HUES48 (cell line): Measurements from ENCODE around the gene ZNF526.
"Not testable (repeated sequence)": the region's sequence is repeated elsewhere in the genome, so short reads cannot be mapped to it uniquely, and the experiment has no call there.

Source experiments
- H3K27ac ChIP-seq: one replicate; pipeline ENCODE4 v1.7.0; 2013; ENCODE audit warnings: low read depth, low read length, inconsistent platforms
- H3K27me3 ChIP-seq: 2 replicates; pipeline ENCODE4 v1.6.1; 2013; ENCODE audit warnings: mild to moderate bottlenecking, low read length; ENCODE audit not compliant: control insufficient read depth, insufficient read depth
- H3K36me3 ChIP-seq: 2 replicates; pipeline ENCODE4 v1.6.1; 2013; ENCODE audit warnings: low read length; ENCODE audit not compliant: control insufficient read depth, insufficient read depth
- H3K4me1 ChIP-seq: 2 replicates; pipeline ENCODE4 v1.6.1; 2013; ENCODE audit warnings: mild to moderate bottlenecking, low read length; ENCODE audit not compliant: control insufficient read depth, insufficient read depth
- H3K4me3 ChIP-seq: 2 replicates; pipeline ENCODE4 v1.5.1; 2013; ENCODE audit warnings: mild to moderate bottlenecking, low read depth, low read length
- H3K9ac ChIP-seq: 2 replicates; pipeline ENCODE4 v1.6.1; 2013; ENCODE audit warnings: mild to moderate bottlenecking, low read depth, low read length, moderate library complexity
- H3K9me3 ChIP-seq: 2 replicates; pipeline ENCODE4 v1.6.1; 2013; ENCODE audit warnings: low read length; ENCODE audit not compliant: control insufficient read depth, insufficient read depth

The ZNF526 gene

DNA sequence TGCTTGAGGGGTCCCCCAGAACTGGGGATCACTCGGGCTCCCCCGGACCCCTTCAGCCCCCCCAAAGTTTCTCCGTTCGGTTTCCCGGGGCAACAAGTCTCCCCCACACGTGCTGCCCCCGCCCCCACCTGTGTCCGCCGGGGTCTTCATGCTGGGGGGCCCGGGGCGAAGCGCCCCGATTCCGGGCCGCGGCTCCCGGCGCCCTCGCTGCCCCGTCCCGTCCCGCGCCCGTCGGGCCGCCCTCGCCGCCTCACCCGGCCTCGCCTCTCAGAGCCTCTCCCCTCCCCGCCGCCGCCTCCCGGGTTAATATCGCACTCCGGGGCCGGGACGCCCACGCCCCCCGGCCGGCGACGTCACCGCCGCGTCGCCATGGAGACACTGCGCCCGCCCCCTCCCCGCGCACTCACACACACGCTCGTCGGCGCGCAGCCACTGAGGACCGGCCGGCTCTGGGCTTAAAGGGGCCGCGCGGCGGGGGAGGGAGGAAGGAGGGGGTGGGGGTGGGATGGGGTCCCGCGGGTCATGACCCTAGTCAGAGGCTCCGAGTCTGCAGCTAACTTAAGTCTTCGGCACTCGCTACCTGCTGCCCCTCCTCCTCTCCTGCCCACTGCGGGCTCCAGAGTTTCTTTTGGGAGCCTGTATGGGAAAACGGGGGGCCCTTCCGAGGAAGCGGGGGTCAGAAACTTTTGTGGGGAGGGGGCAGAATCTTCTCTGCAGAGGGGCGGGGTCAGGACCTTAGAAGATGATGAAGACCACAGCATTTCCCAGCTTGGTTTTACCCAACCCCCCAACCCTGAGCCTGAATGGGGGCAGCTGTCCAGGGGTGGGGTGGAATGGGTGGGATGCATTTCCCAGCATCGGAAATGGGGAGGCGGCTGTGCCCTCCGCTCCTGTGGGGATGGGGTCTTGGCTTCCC is 35.0 kb downstream of the ZNF526 start, which contains the start of gene ERF:
TSS of gene ERF (minus strand) at position 279 of the 916 bp plus-strand sequence. CDS start at position 150, 129 bp downstream.
- peak within 1 kb of the TSS; percentile 47 for H3K9ac ChIP-seq
- peaks cover 8% of the 10 kb centered on the region for H3K27me3 ChIP-seq
- peaks cover 4% of the 10 kb centered on the region; the same call in 1 of the 2 replicates for H3K36me3 ChIP-seq
- peak within 1 kb of the TSS; percentile 92 for H3K27ac ChIP-seq
- H3K9me3 ChIP-seq, result no peaks in the 10 kb centered on the region
- peak within 1 kb of the TSS; percentile 68 for H3K4me3 ChIP-seq
- peaks cover 20% of the 10 kb centered on the region for H3K4me1 ChIP-seq

DNA sequence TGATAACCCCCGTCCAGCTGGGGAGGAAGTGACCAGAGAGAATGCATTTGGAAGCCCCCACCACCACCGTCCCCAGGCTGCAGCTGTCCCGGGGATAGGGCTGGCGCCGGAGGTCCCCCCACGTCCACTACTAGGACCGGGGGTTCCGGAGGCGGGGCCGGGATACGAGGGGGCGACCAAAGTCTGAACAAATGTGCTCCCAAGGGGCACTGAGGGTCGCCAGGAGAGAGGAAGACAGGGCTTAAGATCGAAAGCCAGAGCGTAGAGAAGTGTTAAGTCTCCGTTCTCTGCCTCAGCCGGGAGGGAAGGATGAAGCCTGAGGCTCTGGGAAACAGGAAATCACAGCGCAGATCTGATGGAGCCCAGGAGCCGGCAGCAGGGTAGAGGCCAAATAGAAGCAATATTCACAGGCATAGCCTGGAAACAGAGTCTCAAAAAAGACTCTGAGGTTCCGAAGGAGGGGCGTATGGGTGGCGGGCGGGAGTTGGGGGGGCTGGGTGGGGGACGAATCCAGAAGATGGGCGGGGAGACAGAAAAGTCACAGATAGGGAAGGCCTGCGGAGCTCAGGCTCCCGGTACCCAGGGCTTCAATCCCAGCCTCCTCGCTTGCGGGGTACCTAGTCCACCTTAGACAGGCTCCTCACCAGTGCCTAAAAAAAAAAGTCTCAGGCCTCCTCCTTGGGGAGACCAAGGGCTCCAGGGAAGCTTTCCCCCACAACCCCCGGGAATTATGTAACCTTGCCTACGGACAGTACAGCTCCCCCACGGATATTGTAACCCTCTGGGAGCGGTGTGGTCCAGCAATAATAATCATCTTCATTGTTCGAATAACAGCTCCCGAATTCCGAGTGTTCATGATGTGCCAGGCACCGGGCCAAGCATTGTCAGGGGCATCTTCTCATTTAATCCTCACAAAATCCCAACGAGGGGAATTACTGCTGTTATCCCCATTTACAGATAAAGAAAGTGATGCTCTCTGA is 35.9 kb downstream of the ZNF526 start:
- Histone ChIP-seq H3K9ac (no peak overlapping the region), H3K27me3 (peaks cover 8% of the 10 kb centered on the region), H3K36me3 (no peaks in the 10 kb centered on the region), H3K4me1 (peaks cover 20% of the 10 kb centered on the region), H3K4me3 (peak overlapping the region; percentile 68), H3K27ac (peak overlapping the region; percentile 70), H3K9me3 (no peaks in the 10 kb centered on the region)

- not testable (repeated sequence) for H3K4me3 ChIP-seq, H3K27me3 ChIP-seq, H3K36me3 ChIP-seq, H3K9me3 ChIP-seq, H3K4me1 ChIP-seq, H3K9ac ChIP-seq, H3K27ac ChIP-seq
Observed at GRCh38 chr19:42257842-42258241, 37.7 kb downstream of the ZNF526 start.

DNA sequence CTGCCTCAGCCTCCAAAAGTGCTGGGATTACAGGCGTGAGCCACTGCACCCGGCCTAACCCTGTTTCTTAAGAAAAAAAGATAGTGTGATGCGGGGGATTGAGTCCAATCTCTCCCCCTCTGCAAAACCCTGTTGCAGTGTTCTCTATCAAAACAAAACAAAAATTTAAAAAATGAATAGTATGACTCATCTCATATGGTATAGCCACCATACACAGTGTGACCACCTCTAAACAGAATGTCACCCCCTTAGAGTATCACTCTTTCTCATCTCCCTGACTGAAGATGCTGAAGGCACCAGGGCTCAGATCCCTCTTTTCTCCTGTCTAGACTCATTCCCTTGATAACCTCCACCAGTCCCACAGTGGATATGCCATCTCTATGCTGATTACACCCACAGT is 41.7 kb downstream of the ZNF526 start:
- H3K27ac ChIP-seq, result no peak overlapping the region
- no peaks in the 10 kb centered on the region for H3K4me1 ChIP-seq
- H3K27me3 ChIP-seq, result peaks cover 2% of the 10 kb centered on the region
- H3K4me3 ChIP-seq, result no peak overlapping the region
- no peak overlapping the region for H3K9ac ChIP-seq
- H3K9me3 ChIP-seq, result no peaks in the 10 kb centered on the region
- no peaks in the 10 kb centered on the region for H3K36me3 ChIP-seq

GRCh38 chr19:42266105-42266504 is 46.0 kb downstream of the ZNF526 start:
- not testable (repeated sequence) for H3K4me3 ChIP-seq, H3K27ac ChIP-seq, H3K27me3 ChIP-seq, H3K36me3 ChIP-seq, H3K9me3 ChIP-seq, H3K9ac ChIP-seq
- H3K4me1 ChIP-seq, result peaks cover 16% of the 10 kb centered on the region; the same call in 1 of the 2 replicates

DNA sequence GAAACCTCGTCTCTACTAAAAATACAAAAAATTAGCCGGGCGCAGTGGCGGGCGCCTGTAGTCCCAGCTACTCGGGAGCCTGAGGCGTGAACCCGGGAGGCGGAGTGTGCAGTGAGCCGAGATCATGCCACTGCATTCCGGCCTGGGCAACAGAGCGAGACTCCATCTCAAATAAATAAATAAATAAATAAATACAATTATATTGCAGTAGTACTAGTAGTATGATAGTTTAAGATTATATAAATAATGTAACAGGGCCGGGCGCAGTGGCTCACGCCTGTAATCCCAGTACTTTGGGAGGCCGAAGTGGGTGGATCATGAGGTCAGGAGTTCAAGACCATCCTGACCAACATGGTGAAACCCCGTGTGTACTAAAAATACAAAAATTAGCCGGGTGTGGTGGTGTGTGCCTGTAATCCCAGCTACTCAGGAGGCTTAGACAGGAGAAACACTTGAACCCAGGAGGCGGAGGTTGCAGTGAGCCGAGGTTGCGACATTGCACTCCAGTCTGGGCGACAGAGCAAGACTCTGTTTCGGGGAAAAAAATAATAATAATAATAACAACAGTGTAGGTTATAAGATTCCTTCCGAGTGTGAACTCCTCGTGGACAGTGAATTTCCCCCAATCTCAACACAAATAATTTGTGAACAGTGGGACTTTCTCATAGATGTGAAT is 47.0 kb downstream of the ZNF526 start:
- peaks cover 16% of the 10 kb centered on the region; the same call in 1 of the 2 replicates for H3K4me1 ChIP-seq
- peak overlapping the region; percentile 76; the same call in 1 of the 2 replicates for H3K4me3 ChIP-seq
- not testable (repeated sequence) for H3K9me3 ChIP-seq, H3K27me3 ChIP-seq, H3K36me3 ChIP-seq, H3K27ac ChIP-seq
- H3K9ac ChIP-seq, result 0 out of 2 replicates have a peak overlapping the region, but pooled peaks have one; percentile 65

- peak overlapping the region; percentile 76 for H3K4me3 ChIP-seq
- H3K27me3 ChIP-seq, result no peaks in the 10 kb centered on the region
- H3K36me3 ChIP-seq, result no peaks in the 10 kb centered on the region; the same call in 1 of the 2 replicates
- H3K9ac ChIP-seq, result peak overlapping the region; percentile 65
- H3K4me1 ChIP-seq, result peaks cover 16% of the 10 kb centered on the region; the same call in 1 of the 2 replicates
- peak overlapping the region; percentile 71 for H3K27ac ChIP-seq
- H3K9me3 ChIP-seq, result no peaks in the 10 kb centered on the region
Observed at GRCh38 chr19:42267644-42268141, 47.6 kb downstream of the ZNF526 start.

- no peaks in the 10 kb centered on the region for H3K9me3 ChIP-seq
- H3K9ac ChIP-seq, result peak overlapping the region; percentile 94
- peaks cover 2% of the 10 kb centered on the region for H3K36me3 ChIP-seq
- peaks cover 16% of the 10 kb centered on the region; the same call in 1 of the 2 replicates for H3K4me1 ChIP-seq
- H3K27me3 ChIP-seq, result no peaks in the 10 kb centered on the region
- peak overlapping the region; percentile 95 for H3K27ac ChIP-seq
- H3K4me3 ChIP-seq, result peak overlapping the region; percentile 76
Observed at GRCh38 chr19:42268142-42268703, 48.1 kb downstream of the ZNF526 start.

- Histone ChIP-seq H3K4me3 (peak within 1 kb of the TSS; percentile 76), H3K27ac (peak within 1 kb of the TSS; percentile 95), H3K36me3 (peaks cover 8% of the 10 kb centered on the region), H3K9me3 (no peaks in the 10 kb centered on the region), H3K27me3 (no peaks in the 10 kb centered on the region), H3K9ac (peak within 1 kb of the TSS; percentile 94), H3K4me1 (peaks cover 16% of the 10 kb centered on the region; the same call in 1 of the 2 replicates)
Observed at GRCh38 chr19:42268704-42269477, 48.8 kb downstream of the ZNF526 start, which contains the start of gene CIC. Gene CIC (plus strand): TSS chr19:42269252. CDS start chr19:42271784, 2,532 bp downstream.
